ENCODE data around the gene COL5A1. TPM values are rescaled to one million over a fixed set of nuclear protein-coding genes. Genes with fewer than 3 reads are reported as not detected.

COL5A1 gene
- total RNA-seq, 4 donors from 2014 or later, result 7.1 to 69.3 (median 16.1) TPM

- 85% methylated on average over 3 of the region's 3 CpGs for WGBS, 2 donors (ENCODE audit: low coverage in 1 of 2)
- Histone ChIP-seq H3K36me3 (no peaks in the 10 kb centered on the region), H3K4me1 (peaks cover 12 to 24% (median 17%) of the 10 kb centered on the region in 4 donors), H3K27me3 (no peaks in the 10 kb centered on the region), H3K27ac (no peak overlapping the region), H3K9me3 (no peaks in the 10 kb centered on the region), H3K4me3 (no peak overlapping the region)
- TF ChIP-seq POLR2AphosphoS5 (IDR thresholded peaks at IDR 0.05) (no peak), EP300 (IDR thresholded peaks at IDR 0.05; ENCODE audit: low read depth) (no peak), POLR2A (IDR thresholded peaks at IDR 0.05) (no peak), CTCF (IDR thresholded peaks at IDR 0.05) (no peak)
- in situ Hi-C loops (cut with MboI; ENCODE audit: low pct_ligation_motif_present in 1 of 4, low pct_unique_long_range_greater_than_20kb in 1 of 4, low sequenced_read_pairs in 3 of 4) (loop anchor here in 1 of 4 donors (25.0 kb wide), 1 partner anchor 302 kb away; no protein-coding TSS in a partner anchor), intact Hi-C loops (cut with DNase I; ENCODE audit: low total_unique reads) (loop anchor here (5.0 kb wide), 1 partner anchor 238 kb away; no protein-coding TSS in a partner anchor)
- DNase-seq, result no peak
Measured at GRCh38 chr9:134685784-134686183, 44.2 kb downstream of the COL5A1 start.

- intact Hi-C loops (cut with DNase I; ENCODE audit: low total_unique reads), result loop anchor here (5.0 kb wide), 1 partner anchor 240 kb away; no protein-coding TSS in a partner anchor
- in situ Hi-C loops (cut with MboI; ENCODE audit: low pct_ligation_motif_present in 1 of 4, low pct_unique_long_range_greater_than_20kb in 1 of 4, low sequenced_read_pairs in 3 of 4), result loop anchor here in 1 of 4 donors (25.0 kb wide), 1 partner anchor 300 kb away; no protein-coding TSS in a partner anchor
- Histone ChIP-seq H3K27me3 (no peaks in the 10 kb centered on the region), H3K27ac (no peak overlapping the region), H3K36me3 (no peaks in the 10 kb centered on the region), H3K4me3 (no peak overlapping the region), H3K9me3 (no peaks in the 10 kb centered on the region), H3K4me1 (peaks cover 4 to 13% (median 6%) of the 10 kb centered on the region in 4 donors)
- WGBS, 2 donors (ENCODE audit: low coverage in 1 of 2), result 82% methylated on average over 9 of the region's 9 CpGs; no CpG with 5 or more reads in 1 of the 2 donors
- no peak for DNase-seq
- no peak for TF ChIP-seq POLR2A (IDR thresholded peaks at IDR 0.05)
Measured at GRCh38 chr9:134686896-134687295, 45.3 kb downstream of the COL5A1 start.

GRCh38 chr9:134687556-134687955 is 46.0 kb downstream of the COL5A1 start:
- TF ChIP-seq CTCF (IDR thresholded peaks at IDR 0.05) (no peak), EP300 (IDR thresholded peaks at IDR 0.05; ENCODE audit: low read depth) (no peak), POLR2A (IDR thresholded peaks at IDR 0.05) (no peak), POLR2AphosphoS5 (IDR thresholded peaks at IDR 0.05) (no peak)
- H3K36me3 ChIP-seq, result no peaks in the 10 kb centered on the region
- in situ Hi-C loops (cut with MboI; ENCODE audit: low pct_ligation_motif_present in 1 of 4, low pct_unique_long_range_greater_than_20kb in 1 of 4, low sequenced_read_pairs in 3 of 4) (loop anchor here in 1 of 4 donors (25.0 kb wide), 1 partner anchor 300 kb away; no protein-coding TSS in a partner anchor), intact Hi-C loops (cut with DNase I; ENCODE audit: low total_unique reads) (loop anchor here (5.0 kb wide), 1 partner anchor 240 kb away; no protein-coding TSS in a partner anchor)
- H3K27ac ChIP-seq, result no peak overlapping the region
- 83% methylated on average over 10 of the region's 10 CpGs; no CpG with 5 or more reads in 1 of the 2 donors for WGBS, 2 donors (ENCODE audit: low coverage in 1 of 2)
- no peak overlapping the region for H3K4me3 ChIP-seq
- H3K9me3 ChIP-seq, result no peaks in the 10 kb centered on the region
- no peak for DNase-seq
- peaks cover 0 to 6% (median 5%) of the 10 kb centered on the region in 4 donors for H3K4me1 ChIP-seq
- H3K27me3 ChIP-seq, result no peaks in the 10 kb centered on the region

- Histone ChIP-seq H3K27me3 (no peaks in the 10 kb centered on the region), H3K9me3 (no peaks in the 10 kb centered on the region), H3K27ac (no peak overlapping the region), H3K36me3 (no peaks in the 10 kb centered on the region), H3K4me1 (peaks cover 0 to 6% (median 5%) of the 10 kb centered on the region in 4 donors), H3K4me3 (no peak overlapping the region)
- DNase-seq, result no peak
- TF ChIP-seq POLR2AphosphoS5 (IDR thresholded peaks at IDR 0.05) (no peak), POLR2A (IDR thresholded peaks at IDR 0.05) (no peak), EP300 (IDR thresholded peaks at IDR 0.05; ENCODE audit: low read depth) (no peak), CTCF (IDR thresholded peaks at IDR 0.05) (no peak)
- in situ Hi-C loops (cut with MboI; ENCODE audit: low pct_ligation_motif_present in 1 of 4, low pct_unique_long_range_greater_than_20kb in 1 of 4, low sequenced_read_pairs in 3 of 4), result loop anchor here in 1 of 4 donors (25.0 kb wide), 1 partner anchor 299 kb away; no protein-coding TSS in a partner anchor
- intact Hi-C loops (cut with DNase I; ENCODE audit: low total_unique reads), result loop anchor here (5.0 kb wide), 1 partner anchor 241 kb away; no protein-coding TSS in a partner anchor
- WGBS, 2 donors (ENCODE audit: low coverage in 1 of 2), result 85% methylated on average over 15 of the region's 15 CpGs; no CpG with 5 or more reads in 1 of the 2 donors
Measured at GRCh38 chr9:134688231-134688630, 46.6 kb downstream of the COL5A1 start.
